ENCODE results near the gene PIMREG.

The PIMREG gene

GRCh38 chr17:6450926-6451832 is 6.9 kb downstream of the PIMREG start:
- DNase-seq (ENCODE audit: low read depth): no peak
- TF ChIP-seq CTCF (conservative IDR thresholded peaks at IDR 0.05; ENCODE audit: low read length): no peak
- no peak overlapping the region for H3K4me3 ChIP-seq (ENCODE audit: low read length)

DNA sequence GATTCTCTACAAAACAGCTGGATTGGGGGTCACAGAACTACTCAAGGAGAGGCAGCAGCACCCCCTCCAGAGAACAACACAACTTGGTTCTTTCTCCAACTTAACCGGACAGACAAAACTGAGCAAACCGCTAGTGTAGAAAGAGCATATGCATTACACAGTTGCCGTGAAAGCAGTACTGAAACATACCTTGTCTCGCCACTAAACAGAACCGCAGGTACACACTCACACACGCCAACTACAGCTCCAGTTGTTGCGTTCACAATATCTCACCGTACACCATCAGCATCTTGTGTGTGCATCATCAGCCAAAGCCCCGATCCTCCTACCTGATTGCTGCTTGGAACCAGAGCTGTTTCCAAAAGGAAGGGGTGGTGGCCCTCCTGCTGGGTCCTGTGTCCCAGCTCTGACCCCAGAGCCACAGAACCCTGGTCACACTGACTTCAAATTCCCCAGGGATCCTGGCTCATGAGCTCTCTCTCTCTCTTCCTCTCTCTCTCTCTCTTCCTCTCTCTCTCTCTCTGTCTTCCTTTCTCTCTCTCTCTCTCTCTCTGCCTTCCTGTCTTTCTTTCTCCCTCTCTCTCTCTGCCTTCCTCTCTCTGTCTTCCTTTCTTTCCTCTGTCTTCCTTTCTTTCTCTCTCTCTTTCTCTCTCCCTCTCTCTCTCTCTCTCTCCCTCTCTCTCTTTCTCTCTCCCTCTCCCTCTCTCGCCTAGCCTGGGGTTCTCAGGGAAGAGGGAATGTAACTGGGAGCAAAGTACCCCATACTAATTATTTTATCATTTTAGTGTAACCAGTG is 8.4 kb downstream of the PIMREG start:
- H3K4me3 ChIP-seq (ENCODE audit: low read length): no peak overlapping the region
- TF ChIP-seq CTCF (conservative IDR thresholded peaks at IDR 0.05; ENCODE audit: low read length): no peak
- DNase-seq (ENCODE audit: low read depth): no peak

DNA sequence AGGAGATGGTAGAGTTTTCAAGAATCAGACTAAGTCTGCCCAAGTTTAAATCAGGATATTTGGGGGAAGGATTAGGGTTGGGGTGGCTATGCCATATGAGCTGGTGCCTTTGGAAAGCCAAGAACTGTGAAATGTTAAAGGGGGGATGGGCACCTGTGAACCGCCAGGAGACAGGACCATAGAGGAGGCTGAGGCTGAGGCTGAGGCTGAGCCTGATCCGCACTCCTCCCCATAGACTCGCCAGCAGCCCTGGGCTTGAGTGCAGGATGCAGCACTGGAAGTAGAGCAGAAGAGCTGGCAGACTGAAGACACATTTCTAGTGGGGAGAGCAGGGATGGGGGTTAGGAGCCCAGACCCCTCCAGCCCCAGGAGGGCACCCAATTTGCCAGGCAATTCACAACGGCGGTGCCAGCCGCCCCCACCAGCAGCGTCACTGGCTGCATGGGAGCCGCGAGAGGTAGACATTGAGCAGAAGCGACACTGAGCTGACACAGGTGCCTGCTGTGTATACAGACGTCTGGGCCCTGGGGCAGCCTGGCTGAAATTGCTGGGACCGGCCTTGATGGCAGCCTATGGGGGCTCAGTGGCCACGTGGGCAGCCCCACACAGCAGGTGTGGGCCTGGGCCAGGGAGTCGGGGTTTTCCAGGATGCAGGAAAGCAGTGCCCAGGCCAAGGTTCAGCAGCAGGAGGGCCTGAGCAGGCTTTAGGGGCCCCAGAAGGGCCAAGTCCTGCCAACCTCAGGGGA is 9.2 kb downstream of the PIMREG start:
- H3K4me3 ChIP-seq (ENCODE audit: low read length): no peak overlapping the region
- no peak for DNase-seq (ENCODE audit: low read depth)
- no peak for TF ChIP-seq CTCF (conservative IDR thresholded peaks at IDR 0.05; ENCODE audit: low read length)

DNA sequence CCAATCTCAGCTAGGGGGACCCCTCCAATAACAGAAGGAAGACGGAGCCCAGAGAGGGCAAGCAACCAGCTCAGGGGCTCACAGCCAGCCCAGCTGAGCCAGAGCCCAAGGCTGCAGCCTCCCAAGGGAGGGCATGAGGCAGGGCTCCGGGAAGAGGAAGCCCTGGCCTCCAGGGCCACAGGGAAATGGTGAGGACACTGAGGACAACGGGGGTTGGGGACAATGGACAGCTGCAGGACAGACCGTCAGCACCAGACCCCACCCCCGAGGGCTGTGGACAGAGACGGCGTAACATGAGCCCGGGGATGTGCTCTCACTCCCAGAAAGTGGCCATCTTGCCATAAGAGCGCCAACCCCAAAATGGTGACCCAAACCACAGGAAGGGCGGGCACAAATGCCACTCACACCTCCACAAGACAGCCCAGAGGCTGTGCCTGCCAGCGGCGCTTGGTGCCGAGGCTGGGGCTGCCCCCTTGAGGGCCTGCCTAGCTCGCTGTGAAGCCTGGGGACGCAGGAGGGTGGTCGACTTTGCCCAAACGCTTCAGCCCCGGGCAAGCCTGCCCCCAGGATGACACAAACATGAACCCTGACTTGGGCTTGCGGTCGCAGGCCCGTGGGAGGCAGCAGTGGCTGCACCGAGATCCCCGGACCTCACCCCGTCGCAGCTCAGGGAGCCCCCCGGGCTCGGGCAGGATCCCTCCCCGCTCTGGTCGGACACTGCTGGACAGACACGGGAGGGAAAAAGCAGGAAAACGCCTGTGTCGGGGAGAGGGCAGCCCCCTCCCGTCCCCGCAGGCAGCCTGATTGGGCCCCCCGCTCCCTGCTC is 10.5 kb downstream of the PIMREG start:
- no peak overlapping the region for H3K4me3 ChIP-seq (ENCODE audit: low read length)
- no peak for DNase-seq (ENCODE audit: low read depth)
- no peak for TF ChIP-seq CTCF (conservative IDR thresholded peaks at IDR 0.05; ENCODE audit: low read length)

GRCh38 chr17:6455321-6455705 is 11.1 kb downstream of the PIMREG start:
- no peak for DNase-seq (ENCODE audit: low read depth)
- TF ChIP-seq CTCF (conservative IDR thresholded peaks at IDR 0.05; ENCODE audit: low read length): no peak
- no peak overlapping the region for H3K4me3 ChIP-seq (ENCODE audit: low read length)

- TF ChIP-seq CTCF (conservative IDR thresholded peaks at IDR 0.05; ENCODE audit: low read length): no peak
- no peak overlapping the region for H3K4me3 ChIP-seq (ENCODE audit: low read length)
- DNase-seq (ENCODE audit: low read depth): no peak
These were observed 12.1 kb downstream of the PIMREG start for GRCh38 chr17:6456321-6456720.
